Measurements from ENCODE around the gene SPO11. TPM values are rescaled to one million over a fixed set of nuclear protein-coding genes. Genes with fewer than 3 reads are reported as not detected.

Gene SPO11
- total RNA-seq, 1 experiment from 2014 or later, result not detected

DNA sequence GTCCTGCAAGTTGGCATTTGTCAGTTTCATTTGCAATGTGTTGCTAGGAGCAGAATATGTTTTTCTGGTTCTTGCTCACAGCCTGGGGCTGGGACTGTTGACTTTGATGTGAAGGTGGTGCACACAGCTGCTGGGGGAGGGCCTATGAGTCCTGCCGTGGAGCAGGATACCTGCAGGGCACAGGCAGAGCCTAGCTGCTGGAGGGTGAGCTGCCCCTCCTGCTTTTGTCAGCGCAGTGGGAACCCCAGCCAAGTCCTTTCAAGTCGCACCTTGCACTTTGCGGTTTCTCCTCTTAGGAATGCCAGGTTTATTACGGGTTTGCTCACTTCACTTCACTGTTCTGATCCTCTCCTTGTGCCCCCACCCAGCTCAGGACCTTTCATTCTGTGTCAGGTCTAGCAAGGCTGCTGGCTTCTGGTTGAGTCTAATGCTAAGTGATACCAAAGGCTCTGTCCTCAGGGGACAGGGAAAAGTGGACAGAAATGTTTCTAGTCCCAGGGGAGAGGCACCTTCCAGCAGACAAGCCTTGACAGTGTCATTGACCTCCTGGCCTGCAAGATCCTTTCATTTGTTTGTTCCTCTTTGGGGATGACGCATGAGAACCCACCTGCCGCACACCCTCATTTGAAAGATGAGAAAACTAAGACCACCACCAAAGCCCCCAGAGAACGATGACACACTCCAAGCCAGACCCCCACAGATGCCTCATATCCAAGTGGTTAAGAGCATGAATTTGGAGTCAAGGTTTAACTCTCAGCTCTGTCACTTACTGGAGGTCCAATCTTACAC, 2.7 kb upstream of the SPO11 start:
- Mint-ChIP-seq H3K27me3 (ENCODE audit: insufficient read depth, unreplicated experiment) (peaks cover 14% of the 10 kb centered on the region), H3K4me1 (ENCODE audit: insufficient read depth, unreplicated experiment) (peaks cover 19% of the 10 kb centered on the region), H3K4me3 (ENCODE audit: unreplicated experiment) (no peak overlapping the region), H3K9me3 (ENCODE audit: unreplicated experiment) (no peaks in the 10 kb centered on the region), H3K36me3 (ENCODE audit: insufficient read depth, unreplicated experiment) (no peaks in the 10 kb centered on the region), H3K27ac (ENCODE audit: low read depth, unreplicated experiment) (no peak overlapping the region)
- no TSS peak for BruUV-seq (replicated peaks)
- TF ChIP-seq, protein P1, sequence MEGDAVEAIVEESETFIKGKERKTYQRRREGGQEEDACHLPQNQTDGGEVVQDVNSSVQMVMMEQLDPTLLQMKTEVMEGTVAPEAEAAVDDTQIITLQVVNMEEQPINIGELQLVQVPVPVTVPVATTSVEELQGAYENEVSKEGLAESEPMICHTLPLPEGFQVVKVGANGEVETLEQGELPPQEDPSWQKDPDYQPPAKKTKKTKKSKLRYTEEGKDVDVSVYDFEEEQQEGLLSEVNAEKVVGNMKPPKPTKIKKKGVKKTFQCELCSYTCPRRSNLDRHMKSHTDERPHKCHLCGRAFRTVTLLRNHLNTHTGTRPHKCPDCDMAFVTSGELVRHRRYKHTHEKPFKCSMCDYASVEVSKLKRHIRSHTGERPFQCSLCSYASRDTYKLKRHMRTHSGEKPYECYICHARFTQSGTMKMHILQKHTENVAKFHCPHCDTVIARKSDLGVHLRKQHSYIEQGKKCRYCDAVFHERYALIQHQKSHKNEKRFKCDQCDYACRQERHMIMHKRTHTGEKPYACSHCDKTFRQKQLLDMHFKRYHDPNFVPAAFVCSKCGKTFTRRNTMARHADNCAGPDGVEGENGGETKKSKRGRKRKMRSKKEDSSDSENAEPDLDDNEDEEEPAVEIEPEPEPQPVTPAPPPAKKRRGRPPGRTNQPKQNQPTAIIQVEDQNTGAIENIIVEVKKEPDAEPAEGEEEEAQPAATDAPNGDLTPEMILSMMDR (IDR thresholded peaks at IDR 0.05; ENCODE audit: unreplicated experiment), result no peak
- intact Hi-C loops (cut with micrococcal nuclease), result no loop called here
- CTCF ChIA-PET, result interaction anchor here (0.6 to 14.1 kb wide), 9 partner anchors 18 to 331 kb away, joined by 3 to 426 read pairs (median 4); no protein-coding TSS in a partner anchor
- POLR2A ChIA-PET, result interaction anchor here (0.5 to 1.8 kb wide), 12 partner anchors 9 to 772 kb away, joined by 3 to 9 read pairs (median 4); no protein-coding TSS in a partner anchor
- DNase-seq (ENCODE audit: unreplicated experiment), result peak; percentile 89

DNA sequence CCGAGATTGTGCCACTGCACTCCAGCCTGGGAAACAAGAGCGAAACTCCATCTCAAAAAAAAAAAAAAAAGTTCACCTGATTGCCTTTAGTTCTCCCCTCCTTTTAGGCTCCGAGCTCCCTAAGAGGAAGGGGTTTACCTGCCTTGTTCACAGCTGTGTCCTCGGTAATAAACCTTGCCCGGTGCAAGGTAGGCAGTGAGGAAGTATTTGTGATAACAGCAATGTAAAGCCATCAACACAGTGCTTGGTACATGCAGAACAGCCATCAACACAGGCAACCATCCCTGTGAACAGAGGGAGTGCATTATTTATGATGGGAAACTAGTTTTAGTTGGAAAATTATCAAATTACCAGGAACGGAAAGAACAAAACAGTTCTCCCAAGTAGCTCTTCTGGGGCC, 1.8 kb upstream of the SPO11 start:
- POLR2A ChIA-PET, result interaction anchor here (0.6 to 1.8 kb wide), 5 partner anchors 8 to 238 kb away, joined by 3 to 9 read pairs (median 4); no protein-coding TSS in a partner anchor
- no peak overlapping the region for H3K27ac Mint-ChIP-seq (ENCODE audit: low read depth, unreplicated experiment)

DNA sequence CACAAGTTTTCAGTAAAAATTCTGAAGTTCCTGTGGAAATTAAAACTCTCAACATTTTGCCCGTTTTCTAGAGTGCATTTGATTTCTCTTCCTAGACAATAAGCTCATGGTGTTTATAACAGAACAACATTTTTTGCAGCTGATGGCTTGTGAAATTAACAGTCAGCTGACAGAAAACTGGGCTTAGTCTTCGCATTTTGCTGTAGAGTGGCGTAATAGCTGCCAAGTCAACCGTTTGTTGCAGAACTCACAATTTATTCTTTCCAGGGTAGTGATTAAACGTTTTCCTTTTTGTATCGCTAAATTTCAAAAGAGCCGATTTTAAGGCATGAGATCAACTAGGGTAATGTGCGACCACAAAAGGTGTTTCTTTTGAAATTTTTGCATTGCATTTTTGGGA, 1.4 kb downstream of the SPO11 start:
- TF ChIP-seq, protein P1 (IDR thresholded peaks at IDR 0.05; ENCODE audit: unreplicated experiment), result no peak
- no peak overlapping the region for H3K4me3 Mint-ChIP-seq (ENCODE audit: unreplicated experiment)
- intact Hi-C loops (cut with micrococcal nuclease), result no loop called here
- H3K27ac Mint-ChIP-seq (ENCODE audit: low read depth, unreplicated experiment), result no peak overlapping the region
- H3K9me3 Mint-ChIP-seq (ENCODE audit: unreplicated experiment), result no peaks in the 10 kb centered on the region
- H3K36me3 Mint-ChIP-seq (ENCODE audit: insufficient read depth, unreplicated experiment), result no peaks in the 10 kb centered on the region
- peaks cover 7% of the 10 kb centered on the region for H3K4me1 Mint-ChIP-seq (ENCODE audit: insufficient read depth, unreplicated experiment)
- H3K27me3 Mint-ChIP-seq (ENCODE audit: insufficient read depth, unreplicated experiment), result peaks cover 20% of the 10 kb centered on the region
- CTCF ChIA-PET, result interaction anchor here (0.8 to 14.1 kb wide), 9 partner anchors 8 to 781 kb away, joined by 3 to 426 read pairs (median 24); no protein-coding TSS in a partner anchor
- BruUV-seq (replicated peaks), result no TSS peak
- DNase-seq (ENCODE audit: unreplicated experiment), result peak; percentile 17
- POLR2A ChIA-PET, result interaction anchor here (0.7 to 3.7 kb wide), 14 partner anchors 8 to 699 kb away, joined by 3 to 29 read pairs (median 7); partner anchors contain the start of gene RAE1

More for the DNA sequence above, 1.8 kb upstream of the SPO11 start:
- no TSS peak for BruUV-seq (replicated peaks)
- Mint-ChIP-seq H3K27me3 (ENCODE audit: insufficient read depth, unreplicated experiment) (peaks cover 18% of the 10 kb centered on the region), H3K4me1 (ENCODE audit: insufficient read depth, unreplicated experiment) (peaks cover 10% of the 10 kb centered on the region), H3K4me3 (ENCODE audit: unreplicated experiment) (no peak overlapping the region), H3K36me3 (ENCODE audit: insufficient read depth, unreplicated experiment) (no peaks in the 10 kb centered on the region), H3K9me3 (ENCODE audit: unreplicated experiment) (no peaks in the 10 kb centered on the region)
- CTCF ChIA-PET, result interaction anchor here (0.7 to 14.1 kb wide), 5 partner anchors 17 to 483 kb away, joined by 3 to 426 read pairs (median 3); no protein-coding TSS in a partner anchor
- intact Hi-C loops (cut with micrococcal nuclease), result no loop called here
- TF ChIP-seq, protein P1 (IDR thresholded peaks at IDR 0.05; ENCODE audit: unreplicated experiment), result no peak
- DNase-seq (ENCODE audit: unreplicated experiment), result no peak
